Measurements from ENCODE around the gene HTR1D.

The HTR1D gene

GRCh38 chr1:23150125-23150524, 67.2 kb downstream of the HTR1D start:
- no peak for DNase-seq (ENCODE audit: low spot score)

GRCh38 chr1:23149114-23149513, 68.2 kb downstream of the HTR1D start:
- DNase-seq (ENCODE audit: low spot score) = no peak

DNA sequence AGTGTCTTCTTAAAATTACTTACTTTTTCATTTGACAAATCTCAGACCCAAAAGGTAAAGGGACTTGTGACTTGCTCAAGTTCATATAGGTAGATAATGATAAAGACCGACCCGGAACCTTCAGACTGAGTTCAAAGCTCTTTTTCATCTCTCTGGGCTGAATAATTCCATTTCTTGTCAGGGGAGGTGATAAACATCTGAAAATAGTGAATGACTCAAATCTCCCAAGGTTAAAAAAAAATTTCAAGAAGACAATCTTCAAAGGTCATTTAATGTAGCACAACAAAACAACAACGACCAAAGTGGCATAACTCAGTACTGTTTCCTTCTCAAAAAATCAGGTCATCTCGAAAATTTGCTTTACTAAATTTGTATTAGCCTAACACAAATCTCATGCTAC, 69.2 kb downstream of the HTR1D start:
- DNase-seq (ENCODE audit: low spot score) = no peak
